ENCODE data around the gene BTG1.

GRCh38 chr12:92134638-92135274 is 10.9 kb downstream of the BTG1 start:
- TF ChIP-seq MAFK (IDR thresholded peaks at IDR 0.05; ENCODE audit: low read length) (no peak), NFXL1 (CRISPR knock-in tag; IDR thresholded peaks at IDR 0.05) (no peak), BCL6 (CRISPR knock-in tag; IDR thresholded peaks at IDR 0.05) (no peak)

Data from K562 (cell line).